ENCODE data around the gene NPBWR2.

The NPBWR2 gene

GRCh38 chr20:64082126-64082731, 25.1 kb downstream of the NPBWR2 start:
- Histone ChIP-seq H3K9me3 (ENCODE audit: control insufficient read depth, insufficient read depth, low read length) (no peaks in the 10 kb centered on the region), H3K36me3 (ENCODE audit: insufficient read depth, low read length) (no peaks in the 10 kb centered on the region), H3K4me1 (ENCODE audit: insufficient read depth, low read length) (peaks cover 9% of the 10 kb centered on the region; the same call in 1 of the 2 replicates), H3K9ac (ENCODE audit: low read depth, low read length) (peak overlapping the region; percentile 21; the same call in 1 of the 2 replicates)

GRCh38 chr20:64081624-64081964, 25.8 kb downstream of the NPBWR2 start:
- Histone ChIP-seq H3K9ac (ENCODE audit: low read depth, low read length) (no peak overlapping the region), H3K4me1 (ENCODE audit: insufficient read depth, low read length) (peaks cover 9% of the 10 kb centered on the region; the same call in 1 of the 2 replicates), H3K36me3 (ENCODE audit: insufficient read depth, low read length) (no peaks in the 10 kb centered on the region), H3K9me3 (ENCODE audit: control insufficient read depth, insufficient read depth, low read length) (no peaks in the 10 kb centered on the region)

DNA sequence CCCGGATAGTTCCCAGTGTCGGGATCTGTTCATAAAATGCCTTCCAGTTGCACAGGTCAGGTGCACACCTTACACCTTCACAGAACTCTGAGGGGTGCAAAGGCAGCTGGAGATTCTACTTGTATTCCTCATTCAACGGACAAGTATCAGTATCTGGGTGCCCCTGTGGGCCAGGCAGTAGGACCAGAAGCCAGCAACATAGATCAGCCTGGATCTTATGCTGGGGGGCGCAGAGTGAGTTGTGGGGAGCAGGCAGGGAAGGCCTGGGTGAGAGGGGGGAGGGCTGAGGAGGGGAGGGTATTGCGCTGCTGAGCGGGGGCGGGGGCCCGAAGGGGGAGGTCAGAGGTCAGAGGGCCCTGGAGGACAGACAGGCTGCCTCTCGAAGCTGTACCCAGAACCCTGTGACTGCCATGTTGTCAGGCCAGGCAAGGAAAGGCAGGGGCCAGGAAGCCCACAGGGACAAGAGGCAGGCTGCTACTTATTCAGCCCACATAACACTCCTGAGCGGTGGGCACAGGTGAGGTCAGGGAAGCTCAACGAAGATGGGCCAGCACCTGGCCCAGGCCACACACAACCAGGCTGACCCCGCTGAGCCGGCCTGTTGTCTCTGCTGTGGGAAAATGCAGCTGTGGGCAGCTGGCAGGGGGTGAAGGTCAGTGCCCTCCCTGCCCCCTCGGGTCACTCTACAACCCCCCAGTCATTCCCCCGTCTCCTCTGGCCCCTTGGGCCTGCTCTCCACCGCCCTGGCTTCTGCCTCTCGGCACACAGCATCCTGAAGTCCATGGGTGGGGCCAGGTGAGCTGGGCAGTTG, 26.3 kb downstream of the NPBWR2 start:
- Histone ChIP-seq H3K4me1 (ENCODE audit: insufficient read depth, low read length) (peaks cover 9% of the 10 kb centered on the region; the same call in 1 of the 2 replicates), H3K9ac (ENCODE audit: low read depth, low read length) (peak overlapping the region; percentile 71; the same call in 1 of the 2 replicates), H3K36me3 (ENCODE audit: insufficient read depth, low read length) (no peaks in the 10 kb centered on the region), H3K9me3 (ENCODE audit: control insufficient read depth, insufficient read depth, low read length) (no peaks in the 10 kb centered on the region)

DNA sequence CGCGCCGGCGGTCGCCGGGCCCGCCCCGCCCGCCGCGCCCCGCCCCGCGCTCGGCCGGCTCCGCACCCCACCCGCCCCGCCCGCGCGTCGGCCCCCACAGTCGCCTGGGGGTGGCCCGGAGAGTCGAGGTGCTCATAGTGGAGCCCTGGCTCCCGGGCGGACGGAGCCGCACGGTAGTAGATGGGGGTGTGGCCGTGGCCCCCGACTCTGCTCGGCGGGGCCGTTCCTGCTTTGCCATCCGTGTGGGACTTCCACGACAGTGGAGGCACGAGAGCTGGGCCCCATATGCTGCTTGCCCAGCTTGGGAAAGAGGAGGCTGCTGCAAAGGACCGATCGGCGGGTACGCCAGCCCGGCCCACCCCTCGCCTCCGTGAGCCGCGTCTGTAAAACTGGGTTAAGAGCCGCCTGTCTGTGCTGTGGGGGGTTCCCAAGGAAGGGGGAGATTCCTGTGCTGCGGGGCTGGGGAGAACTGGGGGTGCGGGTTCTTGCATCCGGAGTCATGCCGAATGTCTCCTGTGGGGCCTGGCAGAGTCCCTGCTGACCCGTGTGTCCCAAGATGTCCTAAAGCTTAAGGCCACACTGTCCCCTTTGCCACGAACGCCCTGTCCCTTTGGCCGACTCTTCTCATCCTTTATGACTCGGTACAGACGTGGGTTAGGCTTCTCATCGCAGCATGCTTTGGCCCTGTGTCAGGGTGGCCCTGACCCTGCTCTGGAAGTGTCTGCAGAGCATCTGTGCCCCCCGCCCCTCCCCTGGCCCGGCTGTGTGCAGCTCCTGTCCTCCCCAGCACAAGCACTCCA, 27.2 kb downstream of the NPBWR2 start, which contains the start of gene OPRL1:
Gene OPRL1, plus strand, starts transcription at position 70 of the 800 bp plus-strand sequence. CDS start 12,639 bp downstream, outside the sequence.
- Histone ChIP-seq H3K4me1 (ENCODE audit: insufficient read depth, low read length) (peaks cover 9% of the 10 kb centered on the region; the same call in 1 of the 2 replicates), H3K9ac (ENCODE audit: low read depth, low read length) (peak within 1 kb of the TSS; percentile 72), H3K9me3 (ENCODE audit: control insufficient read depth, insufficient read depth, low read length) (no peaks in the 10 kb centered on the region), H3K36me3 (ENCODE audit: insufficient read depth, low read length) (no peaks in the 10 kb centered on the region)

- Histone ChIP-seq H3K36me3 (ENCODE audit: insufficient read depth, low read length) (no peaks in the 10 kb centered on the region), H3K9ac (ENCODE audit: low read depth, low read length) (peak within 1 kb of the TSS; percentile 72), H3K9me3 (ENCODE audit: control insufficient read depth, insufficient read depth, low read length) (no peaks in the 10 kb centered on the region), H3K4me1 (ENCODE audit: insufficient read depth, low read length) (peaks cover 7% of the 10 kb centered on the region; the same call in 1 of the 2 replicates)
Observed at GRCh38 chr20:64079273-64080012, 27.9 kb downstream of the NPBWR2 start, which contains the start of gene RGS19. Gene RGS19, minus strand, starts transcription at chr20:64079518. Its CDS starts 2,632 bp downstream, at chr20:64076886.

- no peaks in the 10 kb centered on the region for H3K9me3 ChIP-seq (ENCODE audit: control insufficient read depth, insufficient read depth, low read length)
- peaks cover 6% of the 10 kb centered on the region; the same call in 1 of the 2 replicates for H3K4me1 ChIP-seq (ENCODE audit: insufficient read depth, low read length)
- no peaks in the 10 kb centered on the region for H3K36me3 ChIP-seq (ENCODE audit: insufficient read depth, low read length)
- H3K9ac ChIP-seq (ENCODE audit: low read depth, low read length), result peak overlapping the region; percentile 72
Observed at GRCh38 chr20:64078934-64079272, 28.5 kb downstream of the NPBWR2 start.

GRCh38 chr20:64077876-64078551, 29.4 kb downstream of the NPBWR2 start:
- no peak overlapping the region for H3K9ac ChIP-seq (ENCODE audit: low read depth, low read length)
- no peaks in the 10 kb centered on the region for H3K9me3 ChIP-seq (ENCODE audit: control insufficient read depth, insufficient read depth, low read length)
- H3K36me3 ChIP-seq (ENCODE audit: insufficient read depth, low read length), result no peaks in the 10 kb centered on the region
- peaks cover 6% of the 10 kb centered on the region; the same call in 1 of the 2 replicates for H3K4me1 ChIP-seq (ENCODE audit: insufficient read depth, low read length)

DNA sequence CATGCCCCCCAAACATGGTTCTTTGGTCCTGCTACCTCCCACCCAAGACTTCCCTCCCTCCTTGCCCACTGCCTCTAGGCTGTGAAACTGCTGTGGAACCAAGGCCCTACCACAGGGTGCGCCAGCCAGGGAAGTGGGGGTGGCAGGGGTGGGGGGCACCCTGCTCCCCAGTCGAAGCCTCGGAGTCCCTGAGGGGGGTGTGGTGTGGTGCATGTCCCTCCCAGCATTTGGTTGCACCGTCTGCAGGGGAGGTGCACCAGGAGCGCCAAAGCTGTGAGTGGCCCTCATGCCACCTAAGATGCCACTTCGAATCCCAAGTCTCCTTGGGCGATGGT, 29.9 kb downstream of the NPBWR2 start:
- Histone ChIP-seq H3K4me1 (ENCODE audit: insufficient read depth, low read length) (peaks cover 6% of the 10 kb centered on the region; the same call in 1 of the 2 replicates), H3K9ac (ENCODE audit: low read depth, low read length) (no peak overlapping the region), H3K9me3 (ENCODE audit: control insufficient read depth, insufficient read depth, low read length) (no peaks in the 10 kb centered on the region)

GRCh38 chr20:64077094-64077493, 30.3 kb downstream of the NPBWR2 start:
- H3K9ac ChIP-seq (ENCODE audit: low read depth, low read length), result no peak overlapping the region
- no peaks in the 10 kb centered on the region for H3K9me3 ChIP-seq (ENCODE audit: control insufficient read depth, insufficient read depth, low read length)
- H3K4me1 ChIP-seq (ENCODE audit: insufficient read depth, low read length), result peaks cover 1% of the 10 kb centered on the region; the same call in 1 of the 2 replicates
- no peaks in the 10 kb centered on the region for H3K36me3 ChIP-seq (ENCODE audit: insufficient read depth, low read length)

More for the DNA sequence above, 29.9 kb downstream of the NPBWR2 start:
- H3K36me3 ChIP-seq (ENCODE audit: insufficient read depth, low read length), result no peaks in the 10 kb centered on the region

- Histone ChIP-seq H3K9me3 (ENCODE audit: control insufficient read depth, insufficient read depth, low read length) (no peaks in the 10 kb centered on the region), H3K4me1 (ENCODE audit: insufficient read depth, low read length) (no peaks in the 10 kb centered on the region; the same call in 1 of the 2 replicates), H3K36me3 (ENCODE audit: insufficient read depth, low read length) (no peaks in the 10 kb centered on the region), H3K9ac (ENCODE audit: low read depth, low read length) (no peak overlapping the region)
Observed at GRCh38 chr20:64076061-64076997, 31.0 kb downstream of the NPBWR2 start.

DNA sequence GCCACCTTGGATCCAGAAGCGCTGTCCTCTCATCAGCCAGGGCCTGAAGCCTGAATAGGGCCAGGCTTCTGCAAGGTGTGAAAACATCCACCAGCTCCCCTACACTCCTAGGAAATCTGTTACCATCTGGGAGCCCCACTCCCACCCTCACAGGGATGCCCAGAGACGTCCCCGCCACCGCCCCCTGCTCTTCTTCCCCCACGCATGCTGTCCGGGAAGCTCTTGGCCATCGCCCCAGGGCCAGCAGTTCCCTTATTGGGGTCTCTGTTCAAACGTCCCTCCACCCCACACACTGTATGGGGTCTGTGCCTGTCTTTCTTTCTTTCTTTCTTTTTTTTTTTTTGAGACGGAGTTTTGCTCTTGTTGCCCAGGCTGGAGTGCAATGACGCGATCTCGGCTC, 31.8 kb downstream of the NPBWR2 start:
- Histone ChIP-seq H3K4me1 (ENCODE audit: insufficient read depth, low read length) (no peaks in the 10 kb centered on the region; the same call in 1 of the 2 replicates), H3K36me3 (ENCODE audit: insufficient read depth, low read length) (no peaks in the 10 kb centered on the region), H3K9me3 (ENCODE audit: control insufficient read depth, insufficient read depth, low read length) (no peaks in the 10 kb centered on the region), H3K9ac (ENCODE audit: low read depth, low read length) (no peak overlapping the region)

- H3K4me1 ChIP-seq (ENCODE audit: insufficient read depth, low read length), result no peaks in the 10 kb centered on the region; the same call in 1 of the 2 replicates
- no peaks in the 10 kb centered on the region for H3K36me3 ChIP-seq (ENCODE audit: insufficient read depth, low read length)
- H3K9ac ChIP-seq (ENCODE audit: low read depth, low read length), result no peak overlapping the region
- no peaks in the 10 kb centered on the region for H3K9me3 ChIP-seq (ENCODE audit: control insufficient read depth, insufficient read depth, low read length)
Observed at GRCh38 chr20:64074963-64075362, 32.4 kb downstream of the NPBWR2 start.

Measured in ES-I3 (cell line).